ENCODE data around the gene MCMBP. TPM values are rescaled to one million over a fixed set of nuclear protein-coding genes. Genes with fewer than 3 reads are reported as not detected.

MCMBP gene
- total and polyA plus RNA-seq, 2 donors (not counting 3 experiments of a cell fraction or from before 2014, with no cell fraction given): 44.8 to 62.5 TPM

GRCh38 chr10:119917777-119918176 lies 45.1 kb upstream of the MCMBP start:
- CTCF ChIA-PET: interaction anchor here (1.1 kb wide), 1 partner anchor 15 kb away, joined by 3 read pairs; no protein-coding TSS in a partner anchor

More at GRCh38 chr10:119917777-119918176, 45.1 kb upstream of the MCMBP start:
- Histone ChIP-seq H3K79me2 (ENCODE audit: control insufficient read depth, insufficient read depth, low read length) (no peaks in the 10 kb centered on the region), H3K27ac (ENCODE audit: insufficient read depth, low read depth, low read length) (no peak overlapping the region), H3K9me3 (replicated peaks; ENCODE audit: control insufficient read depth, insufficient read depth, low read length) (no peaks in the 10 kb centered on the region), H3K4me1 (ENCODE audit: control insufficient read depth, extremely low read depth, insufficient read depth, low read length) (no peaks in the 10 kb centered on the region), H3K27me3 (ENCODE audit: control insufficient read depth in 2 of 2, insufficient read depth in 2 of 2, low read length in 2 of 2) (no peaks in the 10 kb centered on the region), H3K4me3 (replicated peaks in 1 of 3; ENCODE audit: insufficient read depth in 1 of 3, low read depth in 1 of 3, low read length in 3 of 3) (no peak overlapping the region), H3K9me1 (replicated peaks; ENCODE audit: control insufficient read depth, extremely low read depth, insufficient read depth, low read length) (no peaks in the 10 kb centered on the region), H3K9ac (replicated peaks; ENCODE audit: extremely low read depth, insufficient read depth, low read length) (no peak overlapping the region), H3K36me3 (ENCODE audit: control insufficient read depth in 2 of 2, extremely low read depth in 1 of 2, insufficient read depth in 2 of 2, low read length in 2 of 2) (peaks cover 19 to 31% of the 10 kb centered on the region in 2 experiments), H3K4me2 (ENCODE audit: insufficient read depth, low read length) (no peak overlapping the region), H4K20me1 (replicated peaks; ENCODE audit: control insufficient read depth, extremely low read depth, insufficient read depth, low read length) (peaks cover 3% of the 10 kb centered on the region), H2AFZ (ENCODE audit: low read depth, low read length) (no peak overlapping the region)
- TF ChIP-seq EZH2 (IDR thresholded peaks at IDR 0.05; ENCODE audit: borderline replicate concordance, low read depth, low read length, severe bottlenecking) (no peak), JUN (IDR thresholded peaks at IDR 0.05; ENCODE audit: borderline replicate concordance, insufficient read depth, insufficient read length, low read depth) (no peak), FOS (IDR thresholded peaks at IDR 0.05; ENCODE audit: borderline replicate concordance, insufficient read depth, low read length) (no peak), MYC (IDR thresholded peaks at IDR 0.05; ENCODE audit: low read depth, low read length) (no peak), GATA2 (IDR thresholded peaks at IDR 0.05; ENCODE audit: insufficient read depth, insufficient read length, low read depth, low read length) (no peak)
- TF ChIP-seq, protein P1, sequence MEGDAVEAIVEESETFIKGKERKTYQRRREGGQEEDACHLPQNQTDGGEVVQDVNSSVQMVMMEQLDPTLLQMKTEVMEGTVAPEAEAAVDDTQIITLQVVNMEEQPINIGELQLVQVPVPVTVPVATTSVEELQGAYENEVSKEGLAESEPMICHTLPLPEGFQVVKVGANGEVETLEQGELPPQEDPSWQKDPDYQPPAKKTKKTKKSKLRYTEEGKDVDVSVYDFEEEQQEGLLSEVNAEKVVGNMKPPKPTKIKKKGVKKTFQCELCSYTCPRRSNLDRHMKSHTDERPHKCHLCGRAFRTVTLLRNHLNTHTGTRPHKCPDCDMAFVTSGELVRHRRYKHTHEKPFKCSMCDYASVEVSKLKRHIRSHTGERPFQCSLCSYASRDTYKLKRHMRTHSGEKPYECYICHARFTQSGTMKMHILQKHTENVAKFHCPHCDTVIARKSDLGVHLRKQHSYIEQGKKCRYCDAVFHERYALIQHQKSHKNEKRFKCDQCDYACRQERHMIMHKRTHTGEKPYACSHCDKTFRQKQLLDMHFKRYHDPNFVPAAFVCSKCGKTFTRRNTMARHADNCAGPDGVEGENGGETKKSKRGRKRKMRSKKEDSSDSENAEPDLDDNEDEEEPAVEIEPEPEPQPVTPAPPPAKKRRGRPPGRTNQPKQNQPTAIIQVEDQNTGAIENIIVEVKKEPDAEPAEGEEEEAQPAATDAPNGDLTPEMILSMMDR (IDR thresholded peaks at IDR 0.05; ENCODE audit: extremely low read depth in 1 of 2, insufficient read depth in 1 of 2, low read depth in 1 of 2, low read length in 2 of 2): no peak
- TF ChIP-seq, protein P2, sequence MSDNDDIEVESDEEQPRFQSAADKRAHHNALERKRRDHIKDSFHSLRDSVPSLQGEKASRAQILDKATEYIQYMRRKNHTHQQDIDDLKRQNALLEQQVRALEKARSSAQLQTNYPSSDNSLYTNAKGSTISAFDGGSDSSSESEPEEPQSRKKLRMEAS (IDR thresholded peaks at IDR 0.05; ENCODE audit: insufficient read depth, insufficient read length): no peak
- intact Hi-C loops (cut with micrococcal nuclease) (loop anchor here (1.0 to 2.0 kb wide), 2 partner anchors 167 to 231 kb away; no protein-coding TSS in a partner anchor), dilution Hi-C loops (cut with MboI; ENCODE audit: extremely low pct_ligation_motif_present, low sequenced_read_pairs) (no loop called here)
- FAIRE-seq (no peak), DNase-seq (ENCODE audit: low read depth, low spot score) (no peak)
- no TSS peak for BruUV-seq (replicated peaks)
- POLR2A ChIA-PET: no interaction called here

All from endothelial cell of umbilical vein (primary cell).